ENCODE measurements around the gene CFAP100.
A peak's percentile ranks its signal among the peaks of the same experiment; 100 is the strongest.

DNA sequence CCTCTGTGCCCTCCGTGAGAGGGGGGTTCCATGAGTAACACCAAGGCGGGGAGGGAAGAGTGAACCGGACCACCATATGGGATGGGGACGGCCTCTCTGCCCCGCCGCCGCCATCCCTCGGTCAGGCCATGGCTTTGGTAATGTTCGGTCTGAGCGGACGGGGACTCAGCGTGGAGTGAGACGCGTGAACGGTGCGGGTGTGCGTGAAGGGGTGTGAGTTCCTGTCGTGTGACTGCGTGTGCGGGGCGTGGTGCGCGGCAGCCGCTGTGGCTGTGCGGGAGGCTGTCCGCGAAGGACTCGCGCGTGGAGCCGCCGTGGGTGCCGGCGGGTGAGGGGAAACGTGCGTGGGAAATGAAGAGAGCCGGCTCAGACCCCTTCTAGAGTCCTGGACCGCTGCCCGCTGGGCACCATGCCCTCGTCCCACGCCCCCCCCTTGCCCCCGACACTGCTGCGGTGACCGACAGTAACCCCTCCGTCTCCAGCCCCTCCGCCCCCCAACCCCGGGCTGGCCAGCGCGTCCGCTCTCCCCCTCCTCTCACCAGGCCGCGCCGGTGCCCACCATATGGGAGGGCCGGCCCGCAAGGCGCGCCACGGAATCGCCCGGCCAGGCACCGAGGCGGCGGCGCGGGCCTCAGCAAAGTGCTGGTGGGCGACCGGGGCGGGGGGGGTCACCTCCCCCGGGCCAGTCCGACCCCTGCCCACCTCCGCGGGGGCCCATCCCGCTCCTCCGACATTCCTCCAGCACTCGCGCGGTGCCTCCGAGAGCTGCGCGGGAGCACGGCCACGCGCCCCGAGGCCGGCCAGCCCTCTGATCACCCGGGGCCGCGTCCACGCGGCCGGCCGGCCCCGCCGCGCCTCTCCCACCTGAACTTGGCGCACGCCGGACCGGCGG, 38.1 kb upstream of the CFAP100 start:
- TF ChIP-seq POLR2A (IDR thresholded peaks at IDR 0.05; ENCODE audit: low read depth, low read length) (no peak), HDAC6 (IDR thresholded peaks at IDR 0.05; ENCODE audit: unreplicated experiment) (no peak), RAD21 (IDR thresholded peaks at IDR 0.05; ENCODE audit: insufficient read depth, low read depth, low read length) (no peak), BHLHE40 (IDR thresholded peaks at IDR 0.05; ENCODE audit: borderline replicate concordance in 1 of 2, low read depth in 2 of 2, low read length in 1 of 2) (no peak), EZH2 (IDR thresholded peaks at IDR 0.05; ENCODE audit: borderline replicate concordance, control insufficient read depth, low read depth, low read length) (0 out of 2 replicates have a peak, but pooled peaks have one; percentile 49), ZZZ3 (IDR thresholded peaks at IDR 0.05; ENCODE audit: control insufficient read depth, insufficient read length, low read depth) (no peak), ZBTB33 (IDR thresholded peaks at IDR 0.05) (no peak), HCFC1 (IDR thresholded peaks at IDR 0.05; ENCODE audit: low read length) (no peak)
- TF ChIP-seq, protein P1, sequence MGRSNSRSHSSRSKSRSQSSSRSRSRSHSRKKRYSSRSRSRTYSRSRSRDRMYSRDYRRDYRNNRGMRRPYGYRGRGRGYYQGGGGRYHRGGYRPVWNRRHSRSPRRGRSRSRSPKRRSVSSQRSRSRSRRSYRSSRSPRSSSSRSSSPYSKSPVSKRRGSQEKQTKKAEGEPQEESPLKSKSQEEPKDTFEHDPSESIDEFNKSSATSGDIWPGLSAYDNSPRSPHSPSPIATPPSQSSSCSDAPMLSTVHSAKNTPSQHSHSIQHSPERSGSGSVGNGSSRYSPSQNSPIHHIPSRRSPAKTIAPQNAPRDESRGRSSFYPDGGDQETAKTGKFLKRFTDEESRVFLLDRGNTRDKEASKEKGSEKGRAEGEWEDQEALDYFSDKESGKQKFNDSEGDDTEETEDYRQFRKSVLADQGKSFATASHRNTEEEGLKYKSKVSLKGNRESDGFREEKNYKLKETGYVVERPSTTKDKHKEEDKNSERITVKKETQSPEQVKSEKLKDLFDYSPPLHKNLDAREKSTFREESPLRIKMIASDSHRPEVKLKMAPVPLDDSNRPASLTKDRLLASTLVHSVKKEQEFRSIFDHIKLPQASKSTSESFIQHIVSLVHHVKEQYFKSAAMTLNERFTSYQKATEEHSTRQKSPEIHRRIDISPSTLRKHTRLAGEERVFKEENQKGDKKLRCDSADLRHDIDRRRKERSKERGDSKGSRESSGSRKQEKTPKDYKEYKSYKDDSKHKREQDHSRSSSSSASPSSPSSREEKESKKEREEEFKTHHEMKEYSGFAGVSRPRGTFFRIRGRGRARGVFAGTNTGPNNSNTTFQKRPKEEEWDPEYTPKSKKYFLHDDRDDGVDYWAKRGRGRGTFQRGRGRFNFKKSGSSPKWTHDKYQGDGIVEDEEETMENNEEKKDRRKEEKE (IDR thresholded peaks at IDR 0.05), result no peak
- TF ChIP-seq, protein P2, sequence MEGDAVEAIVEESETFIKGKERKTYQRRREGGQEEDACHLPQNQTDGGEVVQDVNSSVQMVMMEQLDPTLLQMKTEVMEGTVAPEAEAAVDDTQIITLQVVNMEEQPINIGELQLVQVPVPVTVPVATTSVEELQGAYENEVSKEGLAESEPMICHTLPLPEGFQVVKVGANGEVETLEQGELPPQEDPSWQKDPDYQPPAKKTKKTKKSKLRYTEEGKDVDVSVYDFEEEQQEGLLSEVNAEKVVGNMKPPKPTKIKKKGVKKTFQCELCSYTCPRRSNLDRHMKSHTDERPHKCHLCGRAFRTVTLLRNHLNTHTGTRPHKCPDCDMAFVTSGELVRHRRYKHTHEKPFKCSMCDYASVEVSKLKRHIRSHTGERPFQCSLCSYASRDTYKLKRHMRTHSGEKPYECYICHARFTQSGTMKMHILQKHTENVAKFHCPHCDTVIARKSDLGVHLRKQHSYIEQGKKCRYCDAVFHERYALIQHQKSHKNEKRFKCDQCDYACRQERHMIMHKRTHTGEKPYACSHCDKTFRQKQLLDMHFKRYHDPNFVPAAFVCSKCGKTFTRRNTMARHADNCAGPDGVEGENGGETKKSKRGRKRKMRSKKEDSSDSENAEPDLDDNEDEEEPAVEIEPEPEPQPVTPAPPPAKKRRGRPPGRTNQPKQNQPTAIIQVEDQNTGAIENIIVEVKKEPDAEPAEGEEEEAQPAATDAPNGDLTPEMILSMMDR (IDR thresholded peaks at IDR 0.05 in 2 of 3, conservative IDR thresholded peaks at IDR 0.05 in 1 of 3; ENCODE audit: control insufficient read depth in 2 of 3, extremely low read depth in 1 of 3, insufficient read depth in 1 of 3, low read depth in 3 of 3, low read length in 3 of 3), result no peak
- TF ChIP-seq, protein P3, sequence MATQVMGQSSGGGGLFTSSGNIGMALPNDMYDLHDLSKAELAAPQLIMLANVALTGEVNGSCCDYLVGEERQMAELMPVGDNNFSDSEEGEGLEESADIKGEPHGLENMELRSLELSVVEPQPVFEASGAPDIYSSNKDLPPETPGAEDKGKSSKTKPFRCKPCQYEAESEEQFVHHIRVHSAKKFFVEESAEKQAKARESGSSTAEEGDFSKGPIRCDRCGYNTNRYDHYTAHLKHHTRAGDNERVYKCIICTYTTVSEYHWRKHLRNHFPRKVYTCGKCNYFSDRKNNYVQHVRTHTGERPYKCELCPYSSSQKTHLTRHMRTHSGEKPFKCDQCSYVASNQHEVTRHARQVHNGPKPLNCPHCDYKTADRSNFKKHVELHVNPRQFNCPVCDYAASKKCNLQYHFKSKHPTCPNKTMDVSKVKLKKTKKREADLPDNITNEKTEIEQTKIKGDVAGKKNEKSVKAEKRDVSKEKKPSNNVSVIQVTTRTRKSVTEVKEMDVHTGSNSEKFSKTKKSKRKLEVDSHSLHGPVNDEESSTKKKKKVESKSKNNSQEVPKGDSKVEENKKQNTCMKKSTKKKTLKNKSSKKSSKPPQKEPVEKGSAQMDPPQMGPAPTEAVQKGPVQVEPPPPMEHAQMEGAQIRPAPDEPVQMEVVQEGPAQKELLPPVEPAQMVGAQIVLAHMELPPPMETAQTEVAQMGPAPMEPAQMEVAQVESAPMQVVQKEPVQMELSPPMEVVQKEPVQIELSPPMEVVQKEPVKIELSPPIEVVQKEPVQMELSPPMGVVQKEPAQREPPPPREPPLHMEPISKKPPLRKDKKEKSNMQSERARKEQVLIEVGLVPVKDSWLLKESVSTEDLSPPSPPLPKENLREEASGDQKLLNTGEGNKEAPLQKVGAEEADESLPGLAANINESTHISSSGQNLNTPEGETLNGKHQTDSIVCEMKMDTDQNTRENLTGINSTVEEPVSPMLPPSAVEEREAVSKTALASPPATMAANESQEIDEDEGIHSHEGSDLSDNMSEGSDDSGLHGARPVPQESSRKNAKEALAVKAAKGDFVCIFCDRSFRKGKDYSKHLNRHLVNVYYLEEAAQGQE (IDR thresholded peaks at IDR 0.05; ENCODE audit: low read depth, low read length), result no peak

All from GM12878 (cell line).